HG02884 (cell line): ENCODE measurements around the gene MEST.
"Not testable (repeated sequence)": the region's sequence is repeated elsewhere in the genome, so short reads cannot be mapped to it uniquely, and the experiment has no call there.

ENCODE experiments used
- ATAC-seq: cut with Tn5 transposase; IDR thresholded peaks from one replicate; pipeline ENCODE4 v1.9.1; 2021; ENCODE audit warnings: mild to moderate bottlenecking, moderate library complexity; ENCODE audit not compliant: unreplicated experiment

MEST gene

GRCh38 chr7:130483031-130483430, 8.9 kb upstream of the MEST start:
- ATAC-seq = no peak

- ATAC-seq = no peak
Measured at GRCh38 chr7:130485734-130486113, 6.2 kb upstream of the MEST start.

GRCh38 chr7:130486114-130486953, 5.6 kb upstream of the MEST start:
- ATAC-seq = no peak

- no peak for ATAC-seq
Measured at GRCh38 chr7:130486954-130487436, 4.9 kb upstream of the MEST start.

- ATAC-seq = no peak
Measured at GRCh38 chr7:130488392-130489139, 3.3 kb upstream of the MEST start.

GRCh38 chr7:130489140-130489983, 2.5 kb upstream of the MEST start:
- no peak for ATAC-seq

GRCh38 chr7:130490311-130490791, 1.5 kb upstream of the MEST start:
- ATAC-seq = no peak

GRCh38 chr7:130490888-130491804, 739 bp upstream of the MEST start:
- ATAC-seq = no peak

GRCh38 chr7:130492523-130493274, 814 bp downstream of the MEST start:
- ATAC-seq = no peak

- ATAC-seq = no peak
Measured at GRCh38 chr7:130493275-130493873, 1.5 kb downstream of the MEST start.

- ATAC-seq = no peak
Measured at GRCh38 chr7:130494431-130494858, 2.6 kb downstream of the MEST start.

- ATAC-seq = no peak
Measured at GRCh38 chr7:130500463-130500862, 8.6 kb downstream of the MEST start.

- ATAC-seq = no peak
Measured at GRCh38 chr7:130500910-130501309, 9.0 kb downstream of the MEST start.

- ATAC-seq = no peak
Measured at GRCh38 chr7:130505753-130506152, 13.9 kb downstream of the MEST start.

GRCh38 chr7:130506358-130506757, 14.5 kb downstream of the MEST start:
- no peak for ATAC-seq

GRCh38 chr7:130512038-130512437, 20.2 kb downstream of the MEST start:
- not testable (repeated sequence) for ATAC-seq

- no peak for ATAC-seq
Measured at GRCh38 chr7:130513447-130513846, 21.6 kb downstream of the MEST start.

GRCh38 chr7:130515315-130516040, 23.6 kb downstream of the MEST start:
- no peak for ATAC-seq
